MCF 10A (cell line): ENCODE results near the gene FOLR2. TPM values are rescaled to one million over a fixed set of nuclear protein-coding genes. Genes with fewer than 3 reads are reported as not detected.

ENCODE experiments used
- BruUV-seq: library from RNA; stranded (reverse); fragments of 400-500 nt; replicated peaks from 2 replicates; lab custom pipeline; 2021; lab: Mats Ljungman, UMichigan
- CTCF ChIA-PET: fragments of 300-600 bp; sonication (Branson Sonifier 250); formaldehyde crosslinking; extraction: SDS; loops from one replicate; lab custom pipeline; 2021; ENCODE audit warnings: antibody characterized with exemption, inconsistent platforms; lab: Yijun Ruan, JAX
- POLR2A ChIA-PET: fragments of 300-600, 350-650 bp; sonication (Branson Sonifier 250); formaldehyde crosslinking; extraction: SDS; loops from one replicate; lab custom pipeline; 2020; ENCODE audit warnings: antibody characterized with exemption, inconsistent platforms; lab: Yijun Ruan, JAX
- DNase-seq: peaks from one replicate; pipeline ENCODE4 v3.0.0-alpha.2; 2018; ENCODE audit not compliant: unreplicated experiment
- H3K27ac Mint-ChIP-seq: one replicate; pipeline ENCODE4 v1.8.0; 2022; ENCODE audit warnings: mild to moderate bottlenecking, low read depth, mixed read lengths; ENCODE audit not compliant: unreplicated experiment
- H3K27me3 Mint-ChIP-seq: one replicate; pipeline ENCODE4 v1.8.0; 2022; ENCODE audit warnings: mixed read lengths; ENCODE audit not compliant: insufficient read depth, unreplicated experiment
- H3K36me3 Mint-ChIP-seq: one replicate; pipeline ENCODE4 v1.8.0; 2022; ENCODE audit warnings: mild to moderate bottlenecking, moderate library complexity, mixed read lengths; ENCODE audit not compliant: insufficient read depth, unreplicated experiment
- H3K4me1 Mint-ChIP-seq: one replicate; pipeline ENCODE4 v1.8.0; 2022; ENCODE audit warnings: mixed read lengths; ENCODE audit not compliant: insufficient read depth, unreplicated experiment
- H3K4me3 Mint-ChIP-seq: one replicate; pipeline ENCODE4 v1.8.0; 2022; ENCODE audit warnings: mild to moderate bottlenecking, moderate library complexity, mixed read lengths; ENCODE audit not compliant: unreplicated experiment
- H3K9me3 Mint-ChIP-seq: one replicate; pipeline ENCODE4 v1.8.0; 2022; ENCODE audit warnings: mixed read lengths; ENCODE audit not compliant: unreplicated experiment
- CTCF ChIP-seq: fragments of 200-600 bp; IDR thresholded peaks from one replicate; pipeline ENCODE4 v1.8.0; 2022; ENCODE audit warnings: antibody characterized with exemption, mild to moderate bottlenecking; ENCODE audit not compliant: unreplicated experiment
- intact Hi-C: fragments of 100-400 bp; cut with micrococcal nuclease; formaldehyde crosslinking; loops from 2 replicates; pipeline ENCODE4 v1.14.1; 2022
- total RNA-seq: library from RNA; stranded (reverse); gene quantifications from 2 replicates; pipeline ENCODE4 v1.2.3, GENCODE V29; 2022

The FOLR2 gene
- total RNA-seq, 1 experiment from 2014 or later: not detected

GRCh38 chr11:72224564-72225410, 8.2 kb downstream of the FOLR2 start, which contains the start of gene INPPL1:
INPPL1 (plus strand) TSS chr11:72224767; CDS start chr11:72224985, 218 bp downstream.
- peak; percentile 45 for DNase-seq
- Mint-ChIP-seq H3K27ac (peak within 1 kb of the TSS; percentile 84), H3K4me1 (peaks cover 8% of the 10 kb centered on the region), H3K36me3 (peaks cover 16% of the 10 kb centered on the region), H3K4me3 (peak within 1 kb of the TSS; percentile 87), H3K9me3 (no peaks in the 10 kb centered on the region), H3K27me3 (no peaks in the 10 kb centered on the region)
- ChIA-PET CTCF (interaction anchor here (0.6 to 1.7 kb wide), 4 partner anchors 41 to 266 kb away, joined by 3 to 7 read pairs (median 3); no protein-coding TSS in a partner anchor), POLR2A (interaction anchor here (0.8 to 3.8 kb wide), 12 partner anchors 11 to 1877 kb away, joined by 3 to 27 read pairs (median 5); partner anchors contain the start of gene ANAPC15)
- intact Hi-C loops: loop anchor here (1.0 to 2.0 kb wide), 2 partner anchors 41 to 122 kb away; partner anchors contain the start of gene LAMTOR1
- BruUV-seq: no TSS peak
- no peak for TF ChIP-seq CTCF

DNA sequence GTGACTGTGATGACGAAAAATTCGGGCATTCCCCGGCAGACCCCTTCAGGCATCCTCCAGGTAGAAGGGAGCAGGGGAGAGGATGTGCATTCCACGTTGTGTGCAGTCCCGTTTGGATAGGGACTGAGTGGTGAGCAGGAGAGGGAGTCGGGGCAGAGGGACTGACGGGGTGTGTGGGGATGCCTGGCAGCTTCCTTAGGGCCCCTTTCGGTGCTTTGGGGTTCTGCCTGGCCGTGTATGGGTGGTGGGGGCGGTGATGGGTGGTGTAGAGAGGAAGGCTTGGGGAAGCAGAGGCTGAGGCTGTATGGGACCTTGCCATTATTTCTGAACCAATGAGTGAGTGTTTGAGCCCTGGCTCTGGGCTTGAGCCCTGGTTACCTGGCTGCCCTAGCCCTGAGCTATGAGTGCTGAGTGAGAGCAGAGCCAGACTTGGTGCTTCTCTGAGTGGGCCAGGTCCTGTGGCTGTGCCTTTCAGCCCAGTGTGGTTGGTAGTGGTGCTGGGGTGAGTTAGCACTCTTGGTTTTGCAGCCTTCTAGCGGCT, 8.9 kb downstream of the FOLR2 start:
- POLR2A ChIA-PET: interaction anchor here (0.6 to 3.8 kb wide), 11 partner anchors 10 to 1877 kb away, joined by 3 to 27 read pairs (median 6); partner anchors contain the start of genes ANAPC15 and XNDC1N
- no TSS peak for BruUV-seq
- no peak for DNase-seq
- no peak for TF ChIP-seq CTCF
- peaks cover 8% of the 10 kb centered on the region for H3K4me1 Mint-ChIP-seq
- peaks cover 23% of the 10 kb centered on the region for H3K36me3 Mint-ChIP-seq
- CTCF ChIA-PET: interaction anchor here (0.6 to 1.7 kb wide), 6 partner anchors 13 to 252 kb away, joined by 3 to 7 read pairs (median 4); no protein-coding TSS in a partner anchor
- no peaks in the 10 kb centered on the region for H3K9me3 Mint-ChIP-seq
- H3K4me3 Mint-ChIP-seq: peak overlapping the region; percentile 87
- no peaks in the 10 kb centered on the region for H3K27me3 Mint-ChIP-seq
- peak overlapping the region; percentile 27 for H3K27ac Mint-ChIP-seq
- intact Hi-C loops: loop anchor here (2.0 kb wide), 1 partner anchor 123 kb away; the partner anchor contains the start of gene LAMTOR1

- no TSS peak for BruUV-seq
- ChIA-PET POLR2A (interaction anchor here (1.9 to 3.1 kb wide), 2 partner anchors 9 to 11 kb away, joined by 7 to 25 read pairs; no protein-coding TSS in a partner anchor), CTCF (interaction anchor here (0.6 to 1.9 kb wide), 6 partner anchors 37 to 303 kb away, joined by 3 to 10 read pairs (median 3); no protein-coding TSS in a partner anchor)
- H3K4me1 Mint-ChIP-seq: peaks cover 8% of the 10 kb centered on the region
- DNase-seq: no peak
- no peak for TF ChIP-seq CTCF
- H3K36me3 Mint-ChIP-seq: peaks cover 35% of the 10 kb centered on the region
- intact Hi-C loops: no loop called here
- H3K4me3 Mint-ChIP-seq: no peak overlapping the region
- no peak overlapping the region for H3K27ac Mint-ChIP-seq
- no peaks in the 10 kb centered on the region for H3K9me3 Mint-ChIP-seq
- H3K27me3 Mint-ChIP-seq: no peaks in the 10 kb centered on the region
Observed at GRCh38 chr11:72226701-72227100, 10.1 kb downstream of the FOLR2 start.
